Measurements from ENCODE around the gene KIRREL1.

DNA sequence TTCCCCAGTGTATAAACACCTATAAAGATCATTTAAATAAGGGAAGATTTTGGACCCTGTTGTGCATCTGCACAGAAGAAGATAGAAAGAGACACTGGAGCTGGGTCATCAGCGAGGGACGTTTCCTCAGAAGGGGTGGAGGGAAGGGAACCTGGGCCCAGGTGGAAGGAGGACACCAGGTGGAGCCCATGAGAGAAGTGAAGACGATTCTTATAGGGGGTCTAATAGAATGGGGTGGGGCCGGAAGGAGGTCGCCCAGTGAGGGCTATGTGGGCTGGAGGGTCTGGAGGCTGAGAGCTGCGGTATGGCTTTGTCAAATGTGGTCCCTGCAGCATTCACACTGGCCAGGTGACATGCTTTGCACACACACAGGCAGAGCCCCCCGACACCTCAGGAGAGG, 13.7 kb downstream of the KIRREL1 start:
- TF ChIP-seq CTCF (IDR thresholded peaks at IDR 0.05) (no peak), POLR2A (IDR thresholded peaks at IDR 0.05) (no peak)
